C4-2B (cell line): ENCODE results near the gene TSPAN9.

ENCODE experiments used
- H3K27ac ChIP-seq: fragments of 450-650 bp; 2 replicates; pipeline ENCODE4 v1.5.1; 2017
- ZFX ChIP-seq: fragments of 450-650 bp; IDR thresholded peaks from 2 replicates; pipeline ENCODE4 v1.6.1; 2017
- TF ChIP-seq, protein P1 (sequence below): fragments of 450-650 bp; conservative IDR thresholded peaks from 2 replicates; pipeline ENCODE4 v1.5.1; 2017; ENCODE audit warnings: mild to moderate bottlenecking

Gene TSPAN9, protein sequence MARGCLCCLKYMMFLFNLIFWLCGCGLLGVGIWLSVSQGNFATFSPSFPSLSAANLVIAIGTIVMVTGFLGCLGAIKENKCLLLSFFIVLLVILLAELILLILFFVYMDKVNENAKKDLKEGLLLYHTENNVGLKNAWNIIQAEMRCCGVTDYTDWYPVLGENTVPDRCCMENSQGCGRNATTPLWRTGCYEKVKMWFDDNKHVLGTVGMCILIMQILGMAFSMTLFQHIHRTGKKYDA

DNA sequence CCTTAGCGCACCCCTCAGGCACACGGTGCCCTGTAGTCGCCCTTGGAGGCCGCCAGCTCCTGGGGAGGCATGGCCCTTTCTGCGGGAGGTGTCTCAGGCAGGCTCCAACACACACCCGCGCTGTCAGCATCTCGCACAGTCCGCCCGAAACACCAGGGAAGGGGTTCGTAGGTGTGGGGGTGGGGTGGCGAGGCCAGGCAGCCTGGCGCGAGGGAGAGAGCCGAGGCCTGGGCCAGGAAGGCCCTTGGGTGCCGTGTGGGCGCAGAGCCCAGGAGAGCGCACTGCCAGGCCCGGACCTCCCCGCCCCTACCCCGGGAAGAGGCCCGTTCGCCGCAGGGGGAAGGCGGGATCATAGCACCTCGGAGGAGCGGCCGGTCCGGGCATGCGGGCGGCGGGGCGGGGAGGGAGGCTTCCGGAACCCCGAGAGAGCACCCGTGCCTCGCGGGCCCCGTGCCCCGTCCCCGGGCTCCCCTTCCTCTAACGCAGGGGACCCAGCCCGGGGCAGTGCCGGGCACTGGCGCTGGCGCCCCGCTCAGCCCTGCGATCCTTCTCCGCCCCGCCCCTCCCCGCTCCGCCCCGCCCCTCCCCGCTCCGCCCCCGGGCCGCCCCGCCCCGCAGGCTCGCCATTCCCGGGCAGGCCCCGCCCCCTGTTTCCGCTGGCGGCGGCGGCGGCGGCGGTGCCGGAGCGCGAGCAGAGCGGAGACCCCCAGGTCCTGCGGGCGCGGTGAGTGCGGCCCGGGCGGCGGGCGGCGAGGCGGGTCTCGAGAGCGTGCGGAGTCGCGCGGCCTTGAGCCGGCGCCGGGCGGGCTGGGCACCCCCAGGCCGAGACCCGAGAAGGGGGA is at the start of gene TSPAN9:
Gene TSPAN9 (plus strand): TSS at position 650 of the 842 bp plus-strand sequence. CDS start 123,815 bp downstream, outside the sequence.
- peak within 1 kb of the TSS; percentile 84 for H3K27ac ChIP-seq
- TF ChIP-seq ZFX: peak; percentile 85
- TF ChIP-seq, protein P1, sequence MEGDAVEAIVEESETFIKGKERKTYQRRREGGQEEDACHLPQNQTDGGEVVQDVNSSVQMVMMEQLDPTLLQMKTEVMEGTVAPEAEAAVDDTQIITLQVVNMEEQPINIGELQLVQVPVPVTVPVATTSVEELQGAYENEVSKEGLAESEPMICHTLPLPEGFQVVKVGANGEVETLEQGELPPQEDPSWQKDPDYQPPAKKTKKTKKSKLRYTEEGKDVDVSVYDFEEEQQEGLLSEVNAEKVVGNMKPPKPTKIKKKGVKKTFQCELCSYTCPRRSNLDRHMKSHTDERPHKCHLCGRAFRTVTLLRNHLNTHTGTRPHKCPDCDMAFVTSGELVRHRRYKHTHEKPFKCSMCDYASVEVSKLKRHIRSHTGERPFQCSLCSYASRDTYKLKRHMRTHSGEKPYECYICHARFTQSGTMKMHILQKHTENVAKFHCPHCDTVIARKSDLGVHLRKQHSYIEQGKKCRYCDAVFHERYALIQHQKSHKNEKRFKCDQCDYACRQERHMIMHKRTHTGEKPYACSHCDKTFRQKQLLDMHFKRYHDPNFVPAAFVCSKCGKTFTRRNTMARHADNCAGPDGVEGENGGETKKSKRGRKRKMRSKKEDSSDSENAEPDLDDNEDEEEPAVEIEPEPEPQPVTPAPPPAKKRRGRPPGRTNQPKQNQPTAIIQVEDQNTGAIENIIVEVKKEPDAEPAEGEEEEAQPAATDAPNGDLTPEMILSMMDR: no peak

DNA sequence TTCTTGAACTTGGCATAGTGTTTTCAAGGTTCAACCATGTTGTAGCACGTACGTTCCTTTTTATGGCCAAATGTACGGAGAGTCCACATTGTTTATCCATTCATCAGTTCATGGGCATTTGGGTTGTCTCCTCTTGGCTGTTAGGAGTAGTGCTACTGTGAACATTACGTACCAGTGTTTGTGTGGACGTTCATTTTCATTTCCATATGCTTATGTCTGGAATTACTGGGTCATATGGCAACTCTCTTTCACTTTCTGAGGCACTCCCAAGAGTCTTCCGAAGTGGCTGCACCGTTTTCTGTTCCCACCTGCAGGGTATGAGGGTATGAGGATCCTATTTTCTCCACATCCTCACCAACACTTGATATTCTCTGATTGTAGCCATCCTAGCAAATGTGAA is 49.1 kb upstream of the TSPAN9 start:
- no peak overlapping the region for H3K27ac ChIP-seq
- TF ChIP-seq, protein P1: no peak
- TF ChIP-seq ZFX: no peak

- no peak overlapping the region for H3K27ac ChIP-seq
- TF ChIP-seq, protein P1: no peak
- no peak for TF ChIP-seq ZFX
Observed at GRCh38 chr12:3030821-3031429, 46.3 kb upstream of the TSPAN9 start.

DNA sequence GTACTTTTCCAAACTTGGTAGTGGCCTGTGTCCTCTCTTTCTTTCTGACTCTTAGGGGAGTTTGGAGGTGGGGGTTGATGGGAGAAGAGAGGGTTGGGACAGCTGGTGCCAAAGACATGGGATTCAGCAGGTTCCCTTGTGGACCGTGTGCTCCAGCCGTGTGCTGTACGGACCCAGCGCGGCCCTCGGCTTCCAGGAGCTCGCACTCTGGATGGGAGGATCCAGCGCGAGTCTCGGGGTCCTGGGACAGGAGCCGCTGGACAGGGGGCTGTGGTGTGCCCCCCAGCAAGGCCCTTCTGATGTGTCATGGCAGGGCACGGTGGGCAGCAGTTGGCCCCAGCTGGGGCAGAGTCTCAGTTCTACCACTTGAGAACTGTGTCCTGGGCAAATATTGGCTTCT is 45.0 kb upstream of the TSPAN9 start:
- H3K27ac ChIP-seq: no peak overlapping the region
- no peak for TF ChIP-seq ZFX
- TF ChIP-seq, protein P1: no peak

DNA sequence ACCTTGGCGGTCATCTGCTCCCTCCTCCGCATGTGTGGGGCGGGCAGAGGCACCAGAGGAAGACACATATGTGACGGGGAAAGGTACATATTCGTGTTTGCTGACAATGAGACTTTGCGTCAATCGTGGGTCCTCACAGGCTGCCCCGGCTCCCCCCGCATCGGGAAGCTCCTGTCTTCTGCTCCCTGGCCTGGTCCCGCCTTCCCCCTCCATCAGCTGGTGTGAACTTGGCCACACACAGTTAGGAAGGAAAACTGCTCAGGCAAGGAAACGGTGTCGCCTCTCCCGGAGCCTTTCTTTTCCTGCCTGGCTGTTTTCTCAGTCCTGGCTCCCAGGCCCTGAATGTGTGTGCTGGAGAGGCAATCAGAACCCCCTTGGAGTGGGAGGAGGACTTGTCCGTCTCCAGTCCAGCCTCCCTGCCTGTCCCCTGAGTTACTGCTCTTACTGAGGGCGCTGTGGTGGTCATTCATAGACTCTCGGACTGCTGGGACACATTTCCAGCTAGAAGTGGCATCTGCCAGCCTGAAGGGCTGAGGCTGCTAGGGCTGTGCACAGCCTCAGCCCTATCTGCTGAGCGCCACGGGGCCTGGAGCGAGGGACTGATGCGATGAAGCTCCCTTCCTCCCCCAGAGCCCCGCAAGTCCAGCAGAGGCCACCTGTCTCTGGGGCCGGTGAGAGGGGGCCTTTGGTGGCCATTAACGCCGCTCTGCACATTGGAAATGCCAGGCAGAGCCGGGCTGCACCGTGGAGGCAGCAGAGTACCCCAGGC is 44.2 kb upstream of the TSPAN9 start:
- no peak for TF ChIP-seq ZFX
- TF ChIP-seq, protein P1: no peak
- no peak overlapping the region for H3K27ac ChIP-seq

DNA sequence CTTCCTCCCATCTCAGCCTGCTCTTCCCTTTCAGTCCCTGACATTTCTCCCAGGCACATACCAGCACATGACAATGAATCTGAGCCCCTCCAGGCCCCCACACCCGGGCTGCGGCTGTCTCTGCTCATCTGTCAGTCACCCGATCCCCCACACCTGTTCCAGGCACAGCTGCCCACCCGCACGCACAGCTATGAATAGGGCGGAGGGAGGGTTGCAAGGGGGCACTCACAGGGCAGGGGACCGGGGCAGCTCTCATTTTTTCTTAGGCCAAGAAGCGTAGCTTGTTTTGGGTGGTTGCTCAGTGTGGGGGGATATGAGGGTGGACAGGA is 43.7 kb upstream of the TSPAN9 start:
- TF ChIP-seq, protein P1: no peak
- TF ChIP-seq ZFX: no peak
- no peak overlapping the region for H3K27ac ChIP-seq
